H9 (cell line): ENCODE measurements around the gene MOCS2. TPM values are rescaled to one million over a fixed set of nuclear protein-coding genes. Genes with fewer than 3 reads are reported as not detected.

Source experiments
- DNase-seq: peaks from one replicate; pipeline ENCODE4 v3.0.0-alpha.2; 2017
- H2AFZ ChIP-seq: one replicate; pipeline ENCODE4 v1.6.1; 2013; ENCODE audit warnings: mild to moderate bottlenecking, low read length, control low read depth, moderate library complexity
- H2AK5ac ChIP-seq: 2 replicates; pipeline ENCODE4 v1.6.1; 2013; ENCODE audit warnings: low read length, control low read depth, mixed read lengths; ENCODE audit not compliant: insufficient read length
- H2BK120ac ChIP-seq: one replicate; pipeline ENCODE4 v1.6.1; 2013; ENCODE audit warnings: low read depth, mild to moderate bottlenecking, low read length, control low read depth, inconsistent platforms; ENCODE audit not compliant: poor library complexity, severe bottlenecking
- H2BK12ac ChIP-seq: 2 replicates; pipeline ENCODE4 v1.6.1; 2013; ENCODE audit warnings: low read length, control low read depth, mixed read lengths, low read depth; ENCODE audit not compliant: insufficient read length
- H2BK15ac ChIP-seq: 2 replicates; pipeline ENCODE4 v1.6.1; 2013; ENCODE audit warnings: low read depth, low read length, control low read depth
- H2BK20ac ChIP-seq: one replicate; pipeline ENCODE4 v1.6.1; 2013; ENCODE audit warnings: low read depth, mild to moderate bottlenecking, low read length, control low read depth, inconsistent platforms; ENCODE audit not compliant: poor library complexity, severe bottlenecking
- H2BK5ac ChIP-seq: 2 replicates; pipeline ENCODE4 v1.6.1; 2013; ENCODE audit warnings: low read length, control low read depth, mixed read lengths; ENCODE audit not compliant: insufficient read length
- H3K14ac ChIP-seq: 2 replicates; pipeline ENCODE4 v1.6.1; 2013; ENCODE audit warnings: low read length, control low read depth; ENCODE audit not compliant: insufficient read depth
- H3K18ac ChIP-seq: 2 replicates; pipeline ENCODE4 v1.6.1; 2013; ENCODE audit warnings: low read depth, mild to moderate bottlenecking, mixed read lengths, low read length, control low read depth; ENCODE audit not compliant: insufficient read length
- H3K23ac ChIP-seq: 2 replicates; pipeline ENCODE4 v1.6.1; 2013; ENCODE audit warnings: low read length, control low read depth, mixed read lengths, low read depth; ENCODE audit not compliant: insufficient read length
- H3K23me2 ChIP-seq: 2 replicates; pipeline ENCODE4 v1.6.1; 2013; ENCODE audit warnings: low read depth, mild to moderate bottlenecking, mixed read lengths, low read length, control low read depth; ENCODE audit not compliant: insufficient read length, poor library complexity, severe bottlenecking
- H3K27ac ChIP-seq: 2 replicates; pipeline ENCODE4 v1.5.1; 2013; ENCODE audit warnings: low read length, control low read depth, mixed read lengths, low read depth; ENCODE audit not compliant: insufficient read length
- H3K27me3 ChIP-seq: 2 replicates; pipeline ENCODE4 v1.6.1; 2013; ENCODE audit warnings: low read length, control low read depth, inconsistent platforms; ENCODE audit not compliant: insufficient read depth
- H3K4ac ChIP-seq: 2 replicates; pipeline ENCODE4 v1.6.1; 2013; ENCODE audit warnings: low read depth, mild to moderate bottlenecking, control low read depth, inconsistent platforms, low read length, moderate library complexity
- H3K4me1 ChIP-seq: 2 replicates; pipeline ENCODE4 v1.6.1; 2013; ENCODE audit warnings: low read length, control low read depth, inconsistent platforms; ENCODE audit not compliant: insufficient read depth
- H3K4me2 ChIP-seq: 2 replicates; pipeline ENCODE4 v1.6.1; 2013; ENCODE audit warnings: low read length, control low read depth, mixed read lengths; ENCODE audit not compliant: insufficient read length, insufficient read depth
- H3K56ac ChIP-seq: 2 replicates; pipeline ENCODE4 v1.6.1; 2013; ENCODE audit warnings: low read depth, mild to moderate bottlenecking, mixed read lengths, low read length, control low read depth; ENCODE audit not compliant: insufficient read length
- H3K79me1 ChIP-seq: 2 replicates; pipeline ENCODE4 v1.6.1; 2013; ENCODE audit warnings: low read depth, mild to moderate bottlenecking, moderate library complexity, low read length, control low read depth, inconsistent platforms; ENCODE audit not compliant: insufficient read depth, poor library complexity, severe bottlenecking
- H3K79me2 ChIP-seq: 2 replicates; pipeline ENCODE4 v1.6.1; 2013; ENCODE audit warnings: low read length, control low read depth, inconsistent platforms; ENCODE audit not compliant: insufficient read depth
- H3K9ac ChIP-seq: 2 replicates; pipeline ENCODE4 v1.6.1; 2013; ENCODE audit warnings: low read length, control low read depth, mixed read lengths; ENCODE audit not compliant: insufficient read length; ENCODE audit errors: extremely low read depth
- H3K9me3 ChIP-seq: one replicate; pipeline ENCODE4 v1.6.1; 2013; ENCODE audit warnings: low read depth, low read length, inconsistent platforms; ENCODE audit not compliant: control insufficient read depth
- H3T11ph ChIP-seq: one replicate; pipeline ENCODE4 v1.6.1; 2013; ENCODE audit warnings: mild to moderate bottlenecking, low read length, control low read depth, inconsistent platforms
- H4K20me1 ChIP-seq: one replicate; pipeline ENCODE4 v1.6.1; 2013; ENCODE audit not compliant: control insufficient read depth, insufficient read length, insufficient read depth
- H4K5ac ChIP-seq: 2 replicates; pipeline ENCODE4 v1.6.1; 2013; ENCODE audit warnings: low read depth, mild to moderate bottlenecking, mixed read lengths, low read length, control low read depth; ENCODE audit not compliant: insufficient read length
- H4K8ac ChIP-seq: replicated peaks from 2 replicates; pipeline ENCODE4 v1.6.1; 2013; ENCODE audit warnings: low read length, control low read depth, mixed read lengths, low read depth; ENCODE audit not compliant: insufficient read length
- H4K91ac ChIP-seq: 2 replicates; pipeline ENCODE4 v1.6.1; 2013; ENCODE audit warnings: low read depth, mild to moderate bottlenecking, moderate library complexity, mixed read lengths, low read length, control low read depth; ENCODE audit not compliant: insufficient read length
- H3K27ac Mint-ChIP-seq, 3 experiments: 2 replicates in 2 of 3; 3 replicates in 1 of 3; pipeline ENCODE4 v1.8.0; 2020 to 2021; ENCODE audit warnings: mixed read lengths in 3 of 3, mild to moderate bottlenecking in 1 of 3, moderate library complexity in 1 of 3
- H3K27me3 Mint-ChIP-seq: 2 replicates; pipeline ENCODE4 v1.8.0; 2021; ENCODE audit warnings: low read depth, mild to moderate bottlenecking, moderate library complexity, mixed read lengths
- H3K36me3 Mint-ChIP-seq, 3 experiments: 2 replicates in 2 of 3; 3 replicates in 1 of 3; pipeline ENCODE4 v1.8.0; 2020 to 2021; ENCODE audit warnings: low read depth in 3 of 3, mixed read lengths in 3 of 3; ENCODE audit not compliant: insufficient read depth in 1 of 3
- H3K4me1 Mint-ChIP-seq, 2 experiments: 2 replicates each; pipeline ENCODE4 v1.8.0; 2020; ENCODE audit warnings: mixed read lengths in 2 of 2
- H3K4me3 Mint-ChIP-seq, 2 experiments: 2 replicates in 1 of 2; 3 replicates in 1 of 2; pipeline ENCODE4 v1.8.0; 2020 to 2021; ENCODE audit warnings: mild to moderate bottlenecking in 2 of 2, mixed read lengths in 2 of 2, moderate library complexity in 1 of 2
- H3K9me3 Mint-ChIP-seq, 2 experiments: 2 replicates in 1 of 2; 3 replicates in 1 of 2; pipeline ENCODE4 v1.8.0; 2020; ENCODE audit warnings: mild to moderate bottlenecking in 2 of 2, mixed read lengths in 2 of 2, moderate library complexity in 1 of 2
- WGBS: extraction: QIAGEN DNeasy Blood & Tissue Kit; methylation state at CpG from one replicate; pipeline ENCODE4 v1.1.7; 2013; ENCODE audit warnings: missing lambda C conversion rate, low lambda C conversion rate, mixed read lengths; ENCODE audit not compliant: insufficient read length; ENCODE audit errors: extremely low coverage; 5-methylcytosine and 5-hydroxymethylcytosine counted together
- total RNA-seq: library from RNA; stranded (reverse); gene quantifications from 2 replicates; pipeline ENCODE4 v1.2.1, GENCODE V29; 2021
- TF ChIP-seq, protein P1 (sequence below): fragments of 200-600 bp; sonication (generic); conservative IDR thresholded peaks from 3 replicates; pipeline ENCODE4 v1.8.0; 2021; ENCODE audit warnings: antibody characterized with exemption, mild to moderate bottlenecking

MOCS2 gene
- total RNA-seq, 1 experiment from 2014 or later: 24.8 TPM

DNA sequence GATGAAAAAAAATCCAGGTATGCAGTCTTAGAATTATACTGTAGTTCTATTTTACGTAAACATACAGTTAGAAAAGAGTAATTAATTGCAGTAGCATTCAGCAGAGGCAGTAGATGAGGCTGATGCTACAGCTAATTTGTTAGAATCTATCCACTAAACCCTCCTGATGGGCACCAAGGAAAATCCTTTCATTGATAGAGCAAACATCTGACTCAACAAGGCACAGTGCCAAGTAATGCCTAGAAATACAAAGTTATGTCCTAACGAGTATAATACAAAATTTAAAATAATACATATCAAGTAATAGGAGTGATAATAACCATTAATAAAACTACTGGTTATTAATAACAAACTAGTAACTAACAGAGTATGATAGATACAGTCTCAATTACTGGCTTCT is 9.0 kb downstream of the MOCS2 start:
- peaks cover 6 to 7% of the 10 kb centered on the region in 2 experiments for H3K4me1 Mint-ChIP-seq
- no peak overlapping the region for H3K4me3 Mint-ChIP-seq
- Histone ChIP-seq H4K5ac (no peak overlapping the region), H2BK120ac (no peak overlapping the region), H3K23ac (no peak overlapping the region), H3K4me2 (no peak overlapping the region), H3K56ac (no peak overlapping the region), H2AK5ac (no peak overlapping the region), H2AFZ (no peak overlapping the region), H4K8ac (no peak overlapping the region), H3K79me1 (no peaks in the 10 kb centered on the region), H4K91ac (no peak overlapping the region), H3K79me2 (no peaks in the 10 kb centered on the region), H2BK20ac (no peak overlapping the region), H2BK12ac (no peak overlapping the region), H3K23me2 (no peaks in the 10 kb centered on the region), H3T11ph (no peak overlapping the region), H2BK5ac (no peak overlapping the region), H4K20me1 (no peaks in the 10 kb centered on the region), H3K9ac (no peak overlapping the region), H3K18ac (no peak overlapping the region), H3K4me1 (no peaks in the 10 kb centered on the region), H3K27ac (no peak overlapping the region), H2BK15ac (no peak overlapping the region), H3K27me3 (no peaks in the 10 kb centered on the region), H3K4ac (no peak overlapping the region), H3K14ac (no peak overlapping the region), H3K9me3 (no peaks in the 10 kb centered on the region)
- TF ChIP-seq, protein P1, sequence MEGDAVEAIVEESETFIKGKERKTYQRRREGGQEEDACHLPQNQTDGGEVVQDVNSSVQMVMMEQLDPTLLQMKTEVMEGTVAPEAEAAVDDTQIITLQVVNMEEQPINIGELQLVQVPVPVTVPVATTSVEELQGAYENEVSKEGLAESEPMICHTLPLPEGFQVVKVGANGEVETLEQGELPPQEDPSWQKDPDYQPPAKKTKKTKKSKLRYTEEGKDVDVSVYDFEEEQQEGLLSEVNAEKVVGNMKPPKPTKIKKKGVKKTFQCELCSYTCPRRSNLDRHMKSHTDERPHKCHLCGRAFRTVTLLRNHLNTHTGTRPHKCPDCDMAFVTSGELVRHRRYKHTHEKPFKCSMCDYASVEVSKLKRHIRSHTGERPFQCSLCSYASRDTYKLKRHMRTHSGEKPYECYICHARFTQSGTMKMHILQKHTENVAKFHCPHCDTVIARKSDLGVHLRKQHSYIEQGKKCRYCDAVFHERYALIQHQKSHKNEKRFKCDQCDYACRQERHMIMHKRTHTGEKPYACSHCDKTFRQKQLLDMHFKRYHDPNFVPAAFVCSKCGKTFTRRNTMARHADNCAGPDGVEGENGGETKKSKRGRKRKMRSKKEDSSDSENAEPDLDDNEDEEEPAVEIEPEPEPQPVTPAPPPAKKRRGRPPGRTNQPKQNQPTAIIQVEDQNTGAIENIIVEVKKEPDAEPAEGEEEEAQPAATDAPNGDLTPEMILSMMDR: no peak
- no peak overlapping the region for H3K27ac Mint-ChIP-seq
- no peak for DNase-seq
- peaks cover 0 to 20% (median 7%) of the 10 kb centered on the region in 3 experiments; a peak in 4 of 7 replicates for H3K36me3 Mint-ChIP-seq
- no peaks in the 10 kb centered on the region for H3K9me3 Mint-ChIP-seq
- no peaks in the 10 kb centered on the region for H3K27me3 Mint-ChIP-seq
- WGBS: no CpG with 5 or more reads among the region's 2 CpGs
